ENCODE data around the gene IL13. TPM values are rescaled to one million over a fixed set of nuclear protein-coding genes. Genes with fewer than 3 reads are reported as not detected.

The IL13 gene
- total RNA-seq, 1 donor from 2014 or later = not detected

GRCh38 chr5:132679166-132679565, 21.2 kb downstream of the IL13 start:
- Histone ChIP-seq H3K27me3 (ENCODE audit: control insufficient read depth in 3 of 3, insufficient read depth in 3 of 3, low read length in 3 of 3) (peaks cover 0 to 4% (median 0%) of the 10 kb centered on the region in 3 donors), H3K4me1 (ENCODE audit: control insufficient read depth in 3 of 3, insufficient read depth in 3 of 3, low read length in 3 of 3) (no peaks in the 10 kb centered on the region), H3K27ac (ENCODE audit: low read depth, low read length) (no peak overlapping the region), H3K9ac (ENCODE audit: low read depth in 1 of 3, low read length in 3 of 3) (no peak overlapping the region), H3K9me3 (ENCODE audit: control insufficient read depth in 3 of 3, low read length in 3 of 3) (no peaks in the 10 kb centered on the region), H3K36me3 (ENCODE audit: control insufficient read depth in 3 of 3, insufficient read depth in 3 of 3, low read length in 3 of 3) (no peaks in the 10 kb centered on the region), H3K4me3 (ENCODE audit: low read length in 3 of 3) (no peak overlapping the region)

GRCh38 chr5:132679717-132680380, 21.9 kb downstream of the IL13 start:
- no peak overlapping the region for H3K9ac ChIP-seq (ENCODE audit: low read depth in 1 of 3, low read length in 3 of 3)
- H3K4me1 ChIP-seq (ENCODE audit: control insufficient read depth in 3 of 3, insufficient read depth in 3 of 3, low read length in 3 of 3) = no peaks in the 10 kb centered on the region
- no peak overlapping the region for H3K4me3 ChIP-seq (ENCODE audit: low read length in 3 of 3)

GRCh38 chr5:132680780-132681475, 23.0 kb downstream of the IL13 start:
- peaks cover 0 to 4% (median 0%) of the 10 kb centered on the region in 3 donors for H3K27me3 ChIP-seq (ENCODE audit: control insufficient read depth in 3 of 3, insufficient read depth in 3 of 3, low read length in 3 of 3)
- no peak overlapping the region for H3K9ac ChIP-seq (ENCODE audit: low read depth in 1 of 3, low read length in 3 of 3)
- no peaks in the 10 kb centered on the region for H3K4me1 ChIP-seq (ENCODE audit: control insufficient read depth in 3 of 3, insufficient read depth in 3 of 3, low read length in 3 of 3)

More at GRCh38 chr5:132679717-132680380, 21.9 kb downstream of the IL13 start:
- H3K36me3 ChIP-seq (ENCODE audit: control insufficient read depth in 3 of 3, insufficient read depth in 3 of 3, low read length in 3 of 3) = no peaks in the 10 kb centered on the region
- H3K27me3 ChIP-seq (ENCODE audit: control insufficient read depth in 3 of 3, insufficient read depth in 3 of 3, low read length in 3 of 3) = peaks cover 0 to 4% (median 0%) of the 10 kb centered on the region in 3 donors
- H3K27ac ChIP-seq (ENCODE audit: low read depth, low read length) = no peak overlapping the region
- H3K9me3 ChIP-seq (ENCODE audit: control insufficient read depth in 3 of 3, low read length in 3 of 3) = no peaks in the 10 kb centered on the region

GRCh38 chr5:132681476-132681831, 23.5 kb downstream of the IL13 start:
- no peaks in the 10 kb centered on the region for H3K36me3 ChIP-seq (ENCODE audit: control insufficient read depth in 3 of 3, insufficient read depth in 3 of 3, low read length in 3 of 3)
- H3K4me1 ChIP-seq (ENCODE audit: control insufficient read depth in 3 of 3, insufficient read depth in 3 of 3, low read length in 3 of 3) = no peaks in the 10 kb centered on the region
- H3K9ac ChIP-seq (ENCODE audit: low read depth in 1 of 3, low read length in 3 of 3) = no peak overlapping the region
- H3K27me3 ChIP-seq (ENCODE audit: control insufficient read depth in 3 of 3, insufficient read depth in 3 of 3, low read length in 3 of 3) = peaks cover 0 to 4% (median 0%) of the 10 kb centered on the region in 3 donors
- no peaks in the 10 kb centered on the region for H3K9me3 ChIP-seq (ENCODE audit: control insufficient read depth in 3 of 3, low read length in 3 of 3)
- no peak overlapping the region for H3K4me3 ChIP-seq (ENCODE audit: low read length in 3 of 3)
- no peak overlapping the region for H3K27ac ChIP-seq (ENCODE audit: low read depth, low read length)

More at GRCh38 chr5:132680780-132681475, 23.0 kb downstream of the IL13 start:
- no peaks in the 10 kb centered on the region for H3K9me3 ChIP-seq (ENCODE audit: control insufficient read depth in 3 of 3, low read length in 3 of 3)
- no peak overlapping the region for H3K27ac ChIP-seq (ENCODE audit: low read depth, low read length)
- no peaks in the 10 kb centered on the region for H3K36me3 ChIP-seq (ENCODE audit: control insufficient read depth in 3 of 3, insufficient read depth in 3 of 3, low read length in 3 of 3)
- no peak overlapping the region for H3K4me3 ChIP-seq (ENCODE audit: low read length in 3 of 3)

- Histone ChIP-seq H3K4me3 (ENCODE audit: low read length in 3 of 3) (no peak overlapping the region), H3K4me1 (ENCODE audit: control insufficient read depth in 3 of 3, insufficient read depth in 3 of 3, low read length in 3 of 3) (no peaks in the 10 kb centered on the region), H3K27me3 (ENCODE audit: control insufficient read depth in 3 of 3, insufficient read depth in 3 of 3, low read length in 3 of 3) (peaks cover 0 to 4% (median 0%) of the 10 kb centered on the region in 3 donors), H3K9me3 (ENCODE audit: control insufficient read depth in 3 of 3, low read length in 3 of 3) (no peaks in the 10 kb centered on the region), H3K27ac (ENCODE audit: low read depth, low read length) (no peak overlapping the region), H3K9ac (ENCODE audit: low read depth in 1 of 3, low read length in 3 of 3) (no peak overlapping the region), H3K36me3 (ENCODE audit: control insufficient read depth in 3 of 3, insufficient read depth in 3 of 3, low read length in 3 of 3) (no peaks in the 10 kb centered on the region)
These were observed 24.0 kb downstream of the IL13 start for GRCh38 chr5:132681983-132682382.

- H3K27ac ChIP-seq (ENCODE audit: low read depth, low read length) = no peak overlapping the region
- H3K4me1 ChIP-seq (ENCODE audit: control insufficient read depth in 3 of 3, insufficient read depth in 3 of 3, low read length in 3 of 3) = no peaks in the 10 kb centered on the region
- no peaks in the 10 kb centered on the region for H3K9me3 ChIP-seq (ENCODE audit: control insufficient read depth in 3 of 3, low read length in 3 of 3)
- no peak overlapping the region for H3K9ac ChIP-seq (ENCODE audit: low read depth in 1 of 3, low read length in 3 of 3)
- H3K27me3 ChIP-seq (ENCODE audit: control insufficient read depth in 3 of 3, insufficient read depth in 3 of 3, low read length in 3 of 3) = no peaks in the 10 kb centered on the region
- H3K4me3 ChIP-seq (ENCODE audit: low read length in 3 of 3) = no peak overlapping the region
- H3K36me3 ChIP-seq (ENCODE audit: control insufficient read depth in 3 of 3, insufficient read depth in 3 of 3, low read length in 3 of 3) = no peaks in the 10 kb centered on the region
These were observed 26.5 kb downstream of the IL13 start for GRCh38 chr5:132684491-132684890.

GRCh38 chr5:132684922-132685720, 27.1 kb downstream of the IL13 start:
- H3K27me3 ChIP-seq (ENCODE audit: control insufficient read depth in 3 of 3, insufficient read depth in 3 of 3, low read length in 3 of 3) = no peaks in the 10 kb centered on the region
- H3K27ac ChIP-seq (ENCODE audit: low read depth, low read length) = no peak overlapping the region
- H3K4me1 ChIP-seq (ENCODE audit: control insufficient read depth in 3 of 3, insufficient read depth in 3 of 3, low read length in 3 of 3) = no peaks in the 10 kb centered on the region
- H3K36me3 ChIP-seq (ENCODE audit: control insufficient read depth in 3 of 3, insufficient read depth in 3 of 3, low read length in 3 of 3) = no peaks in the 10 kb centered on the region
- H3K9me3 ChIP-seq (ENCODE audit: control insufficient read depth in 3 of 3, low read length in 3 of 3) = no peaks in the 10 kb centered on the region
- no peak overlapping the region for H3K9ac ChIP-seq (ENCODE audit: low read depth in 1 of 3, low read length in 3 of 3)
- no peak overlapping the region for H3K4me3 ChIP-seq (ENCODE audit: low read length in 3 of 3)

- Histone ChIP-seq H3K4me1 (ENCODE audit: control insufficient read depth in 3 of 3, insufficient read depth in 3 of 3, low read length in 3 of 3) (no peaks in the 10 kb centered on the region), H3K9me3 (ENCODE audit: control insufficient read depth in 3 of 3, low read length in 3 of 3) (no peaks in the 10 kb centered on the region), H3K27ac (ENCODE audit: low read depth, low read length) (no peak overlapping the region), H3K27me3 (ENCODE audit: control insufficient read depth in 3 of 3, insufficient read depth in 3 of 3, low read length in 3 of 3) (no peaks in the 10 kb centered on the region), H3K36me3 (ENCODE audit: control insufficient read depth in 3 of 3, insufficient read depth in 3 of 3, low read length in 3 of 3) (no peaks in the 10 kb centered on the region), H3K9ac (ENCODE audit: low read depth in 1 of 3, low read length in 3 of 3) (no peak overlapping the region), H3K4me3 (ENCODE audit: low read length in 3 of 3) (no peak overlapping the region)
These were observed 28.2 kb downstream of the IL13 start for GRCh38 chr5:132686193-132686592.

- no peak overlapping the region for H3K4me3 ChIP-seq (ENCODE audit: low read length in 3 of 3)
- no peaks in the 10 kb centered on the region for H3K36me3 ChIP-seq (ENCODE audit: control insufficient read depth in 3 of 3, insufficient read depth in 3 of 3, low read length in 3 of 3)
- H3K9me3 ChIP-seq (ENCODE audit: control insufficient read depth in 3 of 3, low read length in 3 of 3) = no peaks in the 10 kb centered on the region
- H3K27ac ChIP-seq (ENCODE audit: low read depth, low read length) = no peak overlapping the region
- no peaks in the 10 kb centered on the region for H3K27me3 ChIP-seq (ENCODE audit: control insufficient read depth in 3 of 3, insufficient read depth in 3 of 3, low read length in 3 of 3)
- no peak overlapping the region for H3K9ac ChIP-seq (ENCODE audit: low read depth in 1 of 3, low read length in 3 of 3)
- H3K4me1 ChIP-seq (ENCODE audit: control insufficient read depth in 3 of 3, insufficient read depth in 3 of 3, low read length in 3 of 3) = no peaks in the 10 kb centered on the region
These were observed 30.0 kb downstream of the IL13 start for GRCh38 chr5:132687995-132688394.
